HG03571 (cell line): ENCODE results near the gene TOMM40L.
"Not testable (repeated sequence)": the region's sequence is repeated elsewhere in the genome, so short reads cannot be mapped to it uniquely, and the experiment has no call there.

Source experiments
- ATAC-seq: cut with Tn5 transposase; IDR thresholded peaks from one replicate; pipeline ENCODE4 v1.9.1; 2021; ENCODE audit not compliant: unreplicated experiment

The TOMM40L gene

DNA sequence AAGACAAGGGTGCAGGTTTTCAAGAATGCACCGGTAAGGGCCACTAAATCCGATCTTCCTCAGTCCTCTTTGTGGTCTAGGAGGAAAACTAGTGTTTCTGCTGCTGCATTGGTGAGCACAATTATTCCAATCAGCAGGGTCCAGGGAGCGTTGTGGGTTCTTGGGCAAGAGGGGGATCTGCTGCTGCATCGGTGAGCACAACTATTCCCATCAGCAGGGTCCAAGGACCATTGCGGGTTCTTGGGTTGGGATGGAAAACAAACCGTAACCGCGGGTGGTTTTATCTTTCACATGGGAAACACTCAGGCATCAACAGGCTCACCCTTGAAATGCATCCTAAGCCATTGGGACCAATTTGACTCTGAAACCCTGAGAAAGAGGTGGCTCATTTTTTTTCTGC is 25.7 kb downstream of the TOMM40L start:
- no peak for ATAC-seq

GRCh38 chr1:161255302-161255701 is 29.4 kb downstream of the TOMM40L start:
- ATAC-seq = not testable (repeated sequence)

DNA sequence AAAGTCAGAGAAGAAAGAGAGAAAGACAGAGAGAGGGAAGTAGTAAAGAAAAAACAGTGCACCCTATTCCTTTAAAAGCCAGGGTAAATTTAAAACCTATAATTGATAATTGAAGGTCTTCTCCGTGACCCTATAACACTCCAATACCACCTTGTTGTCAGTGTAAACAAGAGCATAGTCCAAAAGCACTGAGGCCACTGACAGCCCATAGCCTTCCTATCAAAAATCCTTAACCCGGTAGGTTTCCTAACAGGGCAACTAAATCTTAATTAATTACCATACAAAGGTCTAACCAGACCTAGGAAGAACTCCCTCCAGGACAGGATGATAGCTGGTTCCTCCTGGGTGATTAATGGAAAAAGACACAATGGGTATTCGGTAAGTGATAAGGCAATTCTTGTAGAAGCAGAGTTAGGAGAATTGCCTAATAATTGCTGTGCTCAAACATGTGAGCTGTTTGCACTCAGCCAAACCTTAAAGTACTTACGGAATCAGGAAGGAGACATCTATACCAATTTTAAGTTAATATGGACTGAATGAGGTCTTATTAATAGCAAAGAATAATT is 30.2 kb downstream of the TOMM40L start:
- ATAC-seq = not testable (repeated sequence)

- not testable (repeated sequence) for ATAC-seq
These were observed 31.2 kb downstream of the TOMM40L start for GRCh38 chr1:161257109-161257508.

DNA sequence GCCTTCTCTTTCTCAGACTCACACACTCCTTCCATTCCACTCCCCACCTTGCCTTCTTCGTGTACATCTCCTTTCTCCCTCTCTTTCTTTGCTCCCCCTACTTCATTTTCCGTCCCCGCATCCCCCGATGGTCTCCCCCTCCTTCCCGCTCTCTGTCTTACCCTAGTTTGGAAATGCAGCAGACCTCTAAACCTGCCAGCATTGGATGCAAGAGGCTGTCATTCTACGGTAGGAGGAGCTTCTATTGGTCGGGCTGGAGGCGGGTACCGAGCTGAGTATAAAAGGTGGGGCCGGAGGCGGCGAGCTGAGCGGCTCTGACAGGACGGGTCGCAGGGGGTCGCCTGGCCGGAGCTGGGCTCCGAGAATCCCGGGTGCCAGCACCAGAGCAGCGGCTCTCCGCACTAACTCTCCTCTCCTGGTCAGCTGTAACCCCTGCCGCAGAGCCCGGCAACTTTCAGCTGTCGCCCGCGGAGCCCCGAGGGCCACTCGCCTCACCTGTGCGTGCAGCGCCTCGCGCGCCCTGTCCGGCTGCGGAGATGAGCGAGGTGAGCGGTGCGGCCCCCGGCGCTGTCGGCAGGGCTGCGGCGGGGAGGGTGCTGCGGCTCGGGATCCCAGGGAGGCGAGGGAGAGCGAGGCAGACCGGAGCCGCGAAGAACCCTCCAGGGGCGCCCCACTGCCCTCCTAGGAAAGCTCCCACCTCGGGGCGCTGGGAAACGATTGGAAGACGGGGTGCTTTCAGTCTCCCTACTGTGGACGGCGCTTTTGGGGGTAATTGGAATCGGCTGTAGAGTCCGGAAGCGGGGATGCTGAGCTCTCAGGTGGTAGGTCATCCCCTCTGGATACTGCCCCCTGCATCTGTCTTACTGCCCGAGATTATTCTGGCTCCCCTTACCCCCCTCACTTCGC is 32.8 kb downstream of the TOMM40L start, which contains the start of gene PCP4L1:
TSS of gene PCP4L1 (plus strand) at position 307 of the 906 bp plus-strand sequence. CDS start at position 537, 230 bp downstream.
- no peak for ATAC-seq

DNA sequence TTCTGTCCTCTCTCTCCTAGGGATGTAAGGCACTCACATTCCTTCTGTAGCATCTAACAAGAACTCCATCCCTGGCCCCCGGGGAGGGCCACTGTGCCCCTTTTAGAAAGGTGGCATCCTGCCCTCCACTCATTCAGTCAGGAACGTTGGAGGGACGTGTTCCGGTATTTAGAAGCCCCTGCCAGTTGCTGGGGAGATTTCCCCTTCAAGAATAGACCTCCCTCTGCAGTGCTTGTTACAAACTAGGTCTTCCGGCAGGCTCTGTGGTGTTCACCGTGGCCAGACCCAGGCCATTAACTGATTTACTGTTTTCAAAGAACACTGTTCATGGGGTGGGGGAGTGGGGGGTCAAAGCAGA is 33.5 kb downstream of the TOMM40L start:
- ATAC-seq = no peak

GRCh38 chr1:161259765-161260164 is 33.9 kb downstream of the TOMM40L start:
- ATAC-seq = no peak

GRCh38 chr1:161260376-161261260 is 34.8 kb downstream of the TOMM40L start:
- no peak for ATAC-seq

GRCh38 chr1:161261261-161262235 is 35.7 kb downstream of the TOMM40L start:
- ATAC-seq = peak; percentile 51

DNA sequence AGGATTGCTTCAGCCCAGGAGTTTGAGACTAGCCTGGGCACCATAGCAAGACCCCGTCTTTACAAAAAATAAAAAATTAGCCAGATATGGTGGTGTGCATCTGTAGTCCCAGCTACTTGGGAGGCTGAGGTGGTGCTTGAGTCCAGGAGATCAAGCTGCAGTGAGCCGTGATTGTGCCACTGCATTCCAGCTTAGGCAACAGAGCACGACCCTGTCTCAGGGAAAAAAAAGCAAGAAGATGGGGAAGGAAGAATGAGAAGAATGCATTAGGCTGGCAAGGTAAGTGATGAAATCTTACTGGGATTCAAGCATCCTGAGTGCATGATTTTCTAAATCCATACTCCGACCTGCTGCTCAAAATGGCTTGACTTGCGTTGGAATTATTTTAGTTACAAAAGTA is 39.4 kb downstream of the TOMM40L start:
- no peak for ATAC-seq

GRCh38 chr1:161266202-161266601 is 40.3 kb downstream of the TOMM40L start:
- no peak for ATAC-seq

GRCh38 chr1:161266836-161267235 is 41.0 kb downstream of the TOMM40L start:
- no peak for ATAC-seq

GRCh38 chr1:161267321-161267720 is 41.5 kb downstream of the TOMM40L start:
- no peak for ATAC-seq

DNA sequence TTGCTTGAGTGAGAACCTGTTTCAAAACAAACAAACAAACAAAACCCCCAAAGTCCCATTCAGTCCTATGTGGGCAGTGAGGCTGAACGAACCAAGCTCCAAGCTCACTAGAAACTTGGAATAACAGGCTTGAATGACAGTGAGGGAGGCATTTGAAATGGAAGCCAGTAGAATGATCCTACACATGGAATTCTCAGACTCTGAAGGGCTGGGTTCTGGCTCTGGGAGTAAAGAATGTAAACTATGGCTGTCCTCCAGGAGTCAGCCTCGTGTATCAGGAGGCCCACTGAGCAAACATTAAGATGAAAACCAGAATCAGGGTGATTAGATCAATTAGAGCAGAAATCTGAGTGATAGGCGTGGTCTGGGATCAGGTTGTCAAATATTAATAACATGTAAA is 47.5 kb downstream of the TOMM40L start:
- ATAC-seq = no peak

- no peak for ATAC-seq
These were observed 49.0 kb downstream of the TOMM40L start for GRCh38 chr1:161274874-161275273.
